Endothelial cell of umbilical vein (primary cell): Measurements from ENCODE around the gene RELCH.

Experiments used
- MAX ChIP-seq: IDR thresholded peaks from 2 replicates; pipeline ENCODE4 v1.6.1; 2011; ENCODE audit not compliant: insufficient read depth, insufficient read length
- POLR2A ChIP-seq: IDR thresholded peaks from 2 replicates; pipeline ENCODE4 v1.6.1; 2012; ENCODE audit warnings: low read depth, mild to moderate bottlenecking, control low read depth, low read length
- POLR2AphosphoS5 ChIP-seq: IDR thresholded peaks from 2 replicates; pipeline ENCODE4 v1.6.1; 2012; ENCODE audit warnings: low read depth, mild to moderate bottlenecking, control low read depth, low read length, moderate library complexity; ENCODE audit not compliant: insufficient read depth
- TF ChIP-seq, protein P1 (sequence below), 2 donors: IDR thresholded peaks; 1 replicate in 1 of 2; 2 replicates in 1 of 2; pipeline ENCODE4 v1.5.1; 2011; ENCODE audit warnings: low read length in 2 of 2, mild to moderate bottlenecking in 2 of 2, moderate library complexity in 2 of 2, control low read depth in 1 of 2, inconsistent platforms in 1 of 2, low read depth in 1 of 2; ENCODE audit not compliant: insufficient read depth in 1 of 2; ENCODE audit errors: extremely low read depth in 1 of 2

DNA sequence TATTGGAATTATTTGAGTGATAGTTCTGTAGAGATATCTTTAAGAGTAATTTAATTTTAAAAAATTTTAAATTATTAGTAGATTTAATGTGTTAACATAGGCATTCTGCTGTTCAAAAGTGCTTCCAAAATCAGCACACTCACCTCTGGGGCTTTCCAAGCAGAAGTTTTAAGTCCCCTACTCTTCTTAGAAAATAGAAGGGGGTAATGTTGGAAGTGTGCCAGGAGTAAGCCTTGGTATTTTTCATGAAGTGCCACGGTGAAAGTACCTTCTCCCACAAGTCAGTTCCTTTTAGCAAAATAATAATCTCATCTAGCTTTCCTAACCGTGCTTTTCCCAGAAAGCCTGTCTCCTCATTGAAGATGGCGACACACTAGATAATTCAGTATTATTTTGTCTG, 134.1 kb downstream of the RELCH start:
- no peak for TF ChIP-seq POLR2AphosphoS5
- TF ChIP-seq, protein P1, sequence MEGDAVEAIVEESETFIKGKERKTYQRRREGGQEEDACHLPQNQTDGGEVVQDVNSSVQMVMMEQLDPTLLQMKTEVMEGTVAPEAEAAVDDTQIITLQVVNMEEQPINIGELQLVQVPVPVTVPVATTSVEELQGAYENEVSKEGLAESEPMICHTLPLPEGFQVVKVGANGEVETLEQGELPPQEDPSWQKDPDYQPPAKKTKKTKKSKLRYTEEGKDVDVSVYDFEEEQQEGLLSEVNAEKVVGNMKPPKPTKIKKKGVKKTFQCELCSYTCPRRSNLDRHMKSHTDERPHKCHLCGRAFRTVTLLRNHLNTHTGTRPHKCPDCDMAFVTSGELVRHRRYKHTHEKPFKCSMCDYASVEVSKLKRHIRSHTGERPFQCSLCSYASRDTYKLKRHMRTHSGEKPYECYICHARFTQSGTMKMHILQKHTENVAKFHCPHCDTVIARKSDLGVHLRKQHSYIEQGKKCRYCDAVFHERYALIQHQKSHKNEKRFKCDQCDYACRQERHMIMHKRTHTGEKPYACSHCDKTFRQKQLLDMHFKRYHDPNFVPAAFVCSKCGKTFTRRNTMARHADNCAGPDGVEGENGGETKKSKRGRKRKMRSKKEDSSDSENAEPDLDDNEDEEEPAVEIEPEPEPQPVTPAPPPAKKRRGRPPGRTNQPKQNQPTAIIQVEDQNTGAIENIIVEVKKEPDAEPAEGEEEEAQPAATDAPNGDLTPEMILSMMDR (IDR thresholded peaks at IDR 0.05; ENCODE audit: extremely low read depth in 1 of 2, insufficient read depth in 1 of 2, low read depth in 1 of 2, low read length in 2 of 2), result no peak
- no peak for TF ChIP-seq MAX
- no peak for TF ChIP-seq POLR2A
